Heart right ventricle (tissue), 16 donors: ENCODE data around the gene CHRM2. TPM values are rescaled to one million over a fixed set of nuclear protein-coding genes. Genes with fewer than 3 reads are reported as not detected.
A peak's percentile ranks its signal among the peaks of the same experiment; 100 is the strongest.

ENCODE experiments used
- ATAC-seq, 8 donors: fragments of 200-7000 bp; cut with Tn5 transposase; one replicate each; pipeline ENCODE4 v1.9.1; 2020; ENCODE audit warnings: mild to moderate bottlenecking in 8 of 8, moderate library complexity in 8 of 8, moderate number of reproducible peaks in 1 of 8
- DNase-seq, 2 donors: peaks; one replicate each; pipeline ENCODE4 v3.0.0-alpha.2; 2020
- H3K27ac ChIP-seq, 10 donors: fragments of 200-600 bp; sonication (generic) in 2 of 10; one replicate each; pipeline versions ENCODE4 v1.5.0 to v1.8.0; 2020 to 2022; ENCODE audit warnings: mild to moderate bottlenecking in 3 of 10
- H3K27me3 ChIP-seq, 7 donors: fragments of 200-600 bp; one replicate each; pipeline ENCODE4 v1.8.0; 2021 to 2022; ENCODE audit warnings: mild to moderate bottlenecking in 2 of 7
- H3K36me3 ChIP-seq, 9 donors: fragments of 200-600 bp; sonication (generic) in 1 of 9; one replicate each; pipeline versions ENCODE4 v1.5.0 to v1.8.0; 2020 to 2022; ENCODE audit warnings: mild to moderate bottlenecking in 2 of 9
- H3K4me1 ChIP-seq, 9 donors: fragments of 200-600 bp; sonication (generic) in 1 of 9; one replicate each; pipeline versions ENCODE4 v1.5.0 to v1.8.0; 2020 to 2022; ENCODE audit warnings: mild to moderate bottlenecking in 4 of 9
- H3K4me3 ChIP-seq, 10 donors: fragments of 200-600 bp; sonication (generic) in 2 of 10; one replicate each; pipeline versions ENCODE4 v1.5.0 to v1.8.0; 2020 to 2022; ENCODE audit warnings: mild to moderate bottlenecking in 7 of 10, moderate library complexity in 2 of 10
- H3K9me3 ChIP-seq, 11 donors: fragments of 200-600 bp in 10 of 11; sonication (generic) in 2 of 11; one replicate each; pipeline versions ENCODE4 v1.5.0 to v1.8.0; 2013 to 2022; ENCODE audit warnings: mild to moderate bottlenecking in 2 of 11, control low read depth in 1 of 11, moderate library complexity in 1 of 11
- WGBS, 2 donors: extraction: QIAGEN DNeasy Blood & Tissue Kit; methylation state at CpG; one replicate each; pipeline ENCODE4 v1.1.7; 2013; ENCODE audit warnings: inconsistent platforms in 1 of 2; 5-methylcytosine and 5-hydroxymethylcytosine counted together
- intact Hi-C, 10 donors: fragments of 100-400 bp; cut with DNase I; formaldehyde crosslinking; loops; one replicate each; pipeline versions ENCODE4 v1.11.1 to v1.14.2; 2022
- polyA plus RNA-seq, 2 donors: library from polyadenylated mRNA; stranded (reverse); fragments of 200-250 nt; gene quantifications; one replicate each; pipeline ENCODE4 v1.2.3, GENCODE V29; 2013
- total RNA-seq, 10 donors: library from RNA; stranded (reverse); fragmentation: NEBNext Ultra II Directional in 3 of 10; extraction: Animal tissue kit (Norgen Biotek cat#: 25700) in 3 of 10; gene quantifications; one replicate each; pipeline versions ENCODE4 v1.2.1 to v1.2.4, GENCODE V29; 2021 to 2023
- TF ChIP-seq, protein P1 (sequence below), 9 donors: fragments of 200-600 bp; sonication (generic) in 2 of 9; IDR thresholded peaks; one replicate each; pipeline versions ENCODE4 v1.5.0 to v1.8.0; 2021 to 2022; ENCODE audit warnings: antibody characterized with exemption in 9 of 9, mild to moderate bottlenecking in 5 of 9, moderate library complexity in 1 of 9
- donor health status: Arrhythmogenic right ventricular cardiomyopathy.
- donor health status: ischemic (EF 13 %, LVEDD 7.1; RV severe dilation, severe dysfunction).
- donor health status: healthy with polysubstance abuse.
- donor health status: DM: no; HTN: yes; CAD: no.
- donor health status: DM: no; HTN: no; CAD: no.
- donor health status: ischemic (EF 25% LVEDD 6.9; RV normal size, moderate dysfunction).
- donor health status: ischemic (EF 25% LVEDD 5.7; RV mildly dilated, moderate dysfunction).
- donor health status: healthy.
- donor health status: DM: yes; HTN: yes; CAD: no.
- donor health status: Ischemic cardiomyopathy.
- donor health status: ischemic (EF 35%, LVEDD 5.7; RV mildly dilated, moderate dysfunction).
- donor health status: nonischemic (EF 11% LVEDD 7.7; RV severe dilation, severe dysfunction).
- donor health status: DM: yes; HTN: yes; CAD: no.
- donor health status: PGD.
- donor health status: ischemic (EF 29% LVEDD 5.4; RV normal size, mild dysfunction).
- donor health status: nonischemic (EF 23%, LVEDD 6.1; RV moderate dilation, normal function).

The CHRM2 gene
- total and polyA plus RNA-seq, 12 donors = 11.7 to 108 (median 69.7) TPM

DNA sequence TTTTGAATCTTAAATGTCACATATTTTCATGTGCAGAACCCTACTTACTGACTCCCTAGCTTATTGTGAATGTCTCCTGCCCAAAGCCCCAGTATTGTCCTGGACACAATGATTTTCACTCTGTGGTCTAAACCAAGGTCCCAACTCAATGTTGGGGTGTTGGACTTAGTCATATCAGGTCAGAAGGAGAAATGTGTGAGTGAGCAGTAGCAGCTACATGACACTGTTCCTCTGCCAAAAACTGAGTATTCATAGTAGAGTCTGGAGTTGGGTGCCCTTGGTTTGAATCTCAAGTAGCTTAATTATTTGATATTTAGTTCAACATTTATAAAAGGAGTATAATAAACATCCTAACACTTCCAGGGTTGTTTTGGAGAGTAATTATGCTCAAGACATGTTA lies 141.0 kb downstream of the CHRM2 start:
- TF ChIP-seq, protein P1, sequence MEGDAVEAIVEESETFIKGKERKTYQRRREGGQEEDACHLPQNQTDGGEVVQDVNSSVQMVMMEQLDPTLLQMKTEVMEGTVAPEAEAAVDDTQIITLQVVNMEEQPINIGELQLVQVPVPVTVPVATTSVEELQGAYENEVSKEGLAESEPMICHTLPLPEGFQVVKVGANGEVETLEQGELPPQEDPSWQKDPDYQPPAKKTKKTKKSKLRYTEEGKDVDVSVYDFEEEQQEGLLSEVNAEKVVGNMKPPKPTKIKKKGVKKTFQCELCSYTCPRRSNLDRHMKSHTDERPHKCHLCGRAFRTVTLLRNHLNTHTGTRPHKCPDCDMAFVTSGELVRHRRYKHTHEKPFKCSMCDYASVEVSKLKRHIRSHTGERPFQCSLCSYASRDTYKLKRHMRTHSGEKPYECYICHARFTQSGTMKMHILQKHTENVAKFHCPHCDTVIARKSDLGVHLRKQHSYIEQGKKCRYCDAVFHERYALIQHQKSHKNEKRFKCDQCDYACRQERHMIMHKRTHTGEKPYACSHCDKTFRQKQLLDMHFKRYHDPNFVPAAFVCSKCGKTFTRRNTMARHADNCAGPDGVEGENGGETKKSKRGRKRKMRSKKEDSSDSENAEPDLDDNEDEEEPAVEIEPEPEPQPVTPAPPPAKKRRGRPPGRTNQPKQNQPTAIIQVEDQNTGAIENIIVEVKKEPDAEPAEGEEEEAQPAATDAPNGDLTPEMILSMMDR (IDR thresholded peaks at IDR 0.05) = no peak
- intact Hi-C loops = no loop called here
- H3K4me1 ChIP-seq = peaks cover 0 to 31% (median 13%) of the 10 kb centered on the region in 9 donors
- no peak overlapping the region for H3K4me3 ChIP-seq
- peak overlapping the region in 4 of 10 donors; percentile 6 to 38 (median 16) for H3K27ac ChIP-seq
- no peaks in the 10 kb centered on the region for H3K9me3 ChIP-seq
- H3K36me3 ChIP-seq = no peaks in the 10 kb centered on the region
- peak in 4 of 8 donors; percentile 29 to 60 (median 45) for ATAC-seq
- DNase-seq = no peak
- no peaks in the 10 kb centered on the region for H3K27me3 ChIP-seq

DNA sequence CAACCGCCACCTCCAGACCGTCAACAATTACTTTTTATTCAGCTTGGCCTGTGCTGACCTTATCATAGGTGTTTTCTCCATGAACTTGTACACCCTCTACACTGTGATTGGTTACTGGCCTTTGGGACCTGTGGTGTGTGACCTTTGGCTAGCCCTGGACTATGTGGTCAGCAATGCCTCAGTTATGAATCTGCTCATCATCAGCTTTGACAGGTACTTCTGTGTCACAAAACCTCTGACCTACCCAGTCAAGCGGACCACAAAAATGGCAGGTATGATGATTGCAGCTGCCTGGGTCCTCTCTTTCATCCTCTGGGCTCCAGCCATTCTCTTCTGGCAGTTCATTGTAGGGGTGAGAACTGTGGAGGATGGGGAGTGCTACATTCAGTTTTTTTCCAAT lies 146.6 kb downstream of the CHRM2 start:
- Histone ChIP-seq H3K4me3 (no peak overlapping the region), H3K36me3 (no peaks in the 10 kb centered on the region), H3K27me3 (no peaks in the 10 kb centered on the region), H3K27ac (no peak overlapping the region), H3K4me1 (peaks cover 0 to 4% (median 0%) of the 10 kb centered on the region in 9 donors), H3K9me3 (no peaks in the 10 kb centered on the region)
- intact Hi-C loops = no loop called here
- DNase-seq = no peak
- TF ChIP-seq, protein P1 (IDR thresholded peaks at IDR 0.05) = no peak
- 88 to 94% methylated on average over 3 of the region's 3 CpGs for WGBS, 2 donors
- ATAC-seq = peak in 4 of 8 donors; percentile 44 to 73 (median 46)

GRCh38 chr7:137017221-137017620 lies 148.8 kb downstream of the CHRM2 start:
- no peak overlapping the region for H3K27ac ChIP-seq
- DNase-seq (no peak), ATAC-seq (no peak)
- no peak overlapping the region for H3K4me3 ChIP-seq
- TF ChIP-seq, protein P1 (IDR thresholded peaks at IDR 0.05) = no peak
- no peaks in the 10 kb centered on the region for H3K9me3 ChIP-seq
- H3K36me3 ChIP-seq = no peaks in the 10 kb centered on the region
- H3K27me3 ChIP-seq = no peaks in the 10 kb centered on the region
- H3K4me1 ChIP-seq = peaks cover 0 to 4% (median 0%) of the 10 kb centered on the region in 9 donors
- intact Hi-C loops = no loop called here
- 63 to 76% methylated on average over 1 of the region's 1 CpG for WGBS, 2 donors

DNA sequence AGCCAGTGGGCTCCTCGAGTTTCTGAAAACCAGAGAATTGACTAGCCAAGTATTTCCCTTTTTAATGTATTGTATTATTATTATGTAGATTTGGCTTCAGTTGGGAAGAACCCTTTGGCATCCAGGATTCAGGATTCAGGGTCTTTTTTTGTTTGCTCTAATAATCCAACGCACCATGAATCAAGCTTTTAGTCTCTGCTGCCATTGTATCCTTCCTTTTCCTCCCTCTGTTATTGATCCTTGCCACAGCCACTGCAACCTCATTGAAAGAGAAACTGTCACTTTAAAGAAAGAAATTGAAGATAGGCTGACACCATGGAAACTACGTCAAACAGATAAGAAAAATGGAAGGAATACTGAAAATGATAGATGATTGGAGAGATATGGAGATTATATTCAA lies 150.0 kb downstream of the CHRM2 start:
- TF ChIP-seq, protein P1 (IDR thresholded peaks at IDR 0.05) = no peak
- no peak overlapping the region for H3K27ac ChIP-seq

More for the DNA sequence above, 150.0 kb downstream of the CHRM2 start:
- Histone ChIP-seq H3K9me3 (no peaks in the 10 kb centered on the region), H3K27me3 (no peaks in the 10 kb centered on the region), H3K4me3 (no peak overlapping the region), H3K36me3 (no peaks in the 10 kb centered on the region), H3K4me1 (peaks cover 0 to 4% (median 0%) of the 10 kb centered on the region in 9 donors)
- DNase-seq = no peak
- intact Hi-C loops = no loop called here
- no peak for ATAC-seq
- WGBS, 2 donors = 65 to 71% methylated on average over 3 of the region's 3 CpGs
